GM18867 (cell line): ENCODE data around the gene SLC43A1.

Experiments used
- ATAC-seq: cut with Tn5 transposase; IDR thresholded peaks from one replicate; pipeline ENCODE4 v1.9.1; 2021; ENCODE audit warnings: mild to moderate bottlenecking, moderate library complexity; ENCODE audit not compliant: unreplicated experiment

Gene SLC43A1

DNA sequence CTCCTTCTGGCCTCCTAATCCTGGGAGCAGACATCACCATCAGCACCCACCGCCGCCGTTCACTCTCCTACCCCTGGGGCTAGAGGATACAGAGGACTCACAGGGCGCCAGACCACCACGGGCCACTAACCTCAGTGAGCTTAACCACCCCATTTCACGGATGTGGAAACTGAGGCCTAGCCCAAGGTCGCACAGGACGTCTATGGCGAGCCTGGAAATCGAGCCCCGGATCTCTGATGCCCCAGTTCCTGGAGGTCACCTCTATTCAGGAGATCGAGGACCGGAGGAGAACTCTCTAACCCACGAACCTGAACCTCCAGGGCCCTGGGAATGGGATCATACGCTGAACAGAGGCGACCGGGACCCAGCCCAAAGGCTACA lies 14.7 kb upstream of the SLC43A1 start:
- no peak for ATAC-seq

DNA sequence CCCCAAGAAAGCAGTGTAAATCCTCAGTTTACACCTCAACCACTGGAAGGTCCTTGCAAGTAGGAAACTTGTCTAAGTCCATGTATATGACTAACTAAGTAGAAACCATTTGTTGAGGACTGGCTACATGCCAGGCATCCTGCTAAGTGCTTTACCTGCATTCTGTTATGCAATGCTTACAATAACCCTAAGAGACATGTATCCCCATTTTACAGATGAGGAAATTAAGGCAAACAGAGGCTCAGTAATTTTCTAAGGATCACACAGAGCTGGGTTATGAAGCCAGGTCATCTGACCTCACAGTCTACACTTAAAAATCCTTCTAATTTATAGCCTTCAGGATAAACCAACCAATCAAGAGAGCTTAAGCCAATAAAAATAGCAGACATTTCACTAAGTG lies 13.5 kb upstream of the SLC43A1 start:
- ATAC-seq = no peak

GRCh38 chr11:57527056-57527631 lies 11.6 kb upstream of the SLC43A1 start:
- ATAC-seq = no peak

DNA sequence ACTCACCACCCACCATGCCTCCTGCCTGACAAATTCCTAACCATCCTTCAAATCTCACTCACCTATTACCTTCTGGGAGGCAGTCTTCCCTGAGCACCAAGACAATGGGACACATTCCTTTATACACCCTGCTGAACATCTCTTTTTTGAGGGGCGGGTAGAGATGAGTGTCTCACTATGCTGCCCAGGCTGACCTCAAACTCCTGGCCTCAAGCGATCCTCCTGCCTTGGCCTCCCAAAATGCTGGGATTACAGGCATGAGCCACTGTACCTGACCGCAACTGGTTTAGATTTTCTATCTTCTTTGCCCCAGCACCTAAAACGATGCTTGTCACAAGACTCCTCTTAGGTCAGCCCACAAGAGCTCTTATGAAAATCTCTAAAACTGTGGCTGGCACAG lies 7.9 kb upstream of the SLC43A1 start:
- no peak for ATAC-seq

- no peak for ATAC-seq
Measured at GRCh38 chr11:57521116-57521515, 5.6 kb upstream of the SLC43A1 start.

DNA sequence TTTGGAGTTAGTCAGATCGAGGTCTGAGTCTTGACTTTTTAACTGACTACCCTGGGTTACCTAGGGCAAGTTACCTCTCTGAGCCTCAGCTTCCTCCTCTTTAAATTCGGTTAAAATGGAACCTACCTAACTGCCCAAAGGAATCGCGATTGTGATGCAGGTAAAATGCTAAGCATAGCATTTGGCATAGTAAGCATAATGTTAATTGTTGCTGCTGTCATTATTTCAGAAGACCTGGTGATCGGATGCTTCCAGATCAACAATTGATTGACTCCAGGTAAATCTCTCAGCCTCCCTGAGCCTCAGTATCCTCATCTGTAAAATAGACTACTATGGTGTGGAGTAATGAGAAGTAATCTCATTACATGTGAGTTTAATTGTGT lies 550 bp upstream of the SLC43A1 start:
- ATAC-seq = no peak

DNA sequence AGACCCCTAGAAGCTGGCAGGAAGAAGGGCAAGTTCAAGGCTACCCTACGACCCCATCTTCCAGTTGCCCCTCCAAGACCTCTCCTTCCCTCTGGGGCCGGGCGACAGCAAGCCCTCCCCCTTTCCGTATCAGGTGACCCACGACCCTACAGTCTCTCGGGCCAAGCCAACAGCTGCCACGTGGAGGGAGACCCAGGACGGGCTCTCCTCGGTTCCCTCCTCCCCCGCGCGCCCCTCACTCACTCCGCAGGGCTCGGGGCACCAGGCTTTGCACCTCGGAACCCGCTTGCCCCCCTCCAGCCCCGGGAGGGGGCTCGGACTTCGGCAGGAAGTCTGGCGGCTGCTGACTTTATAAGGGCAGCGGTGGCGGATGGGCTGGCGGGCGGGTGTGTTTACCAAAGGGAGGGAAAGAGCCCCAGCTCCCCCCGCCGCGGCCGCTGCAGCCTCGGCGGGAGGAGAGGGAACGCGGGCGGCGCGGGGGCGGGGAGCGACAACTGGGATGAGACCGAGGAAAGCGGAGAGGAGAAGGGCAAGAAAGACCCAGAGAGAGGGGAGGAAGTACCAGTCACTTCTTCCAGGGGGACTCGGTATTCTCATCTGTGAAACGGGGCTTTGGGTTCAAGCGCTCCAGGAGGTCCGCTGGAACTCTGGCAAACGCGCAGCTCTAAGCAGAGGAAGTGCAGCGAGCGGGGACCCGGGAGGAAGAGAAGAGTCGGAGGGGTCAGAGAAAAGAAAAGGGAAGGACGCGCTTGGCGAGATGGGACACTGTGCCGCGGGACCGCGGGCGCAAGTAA lies 767 bp downstream of the SLC43A1 start:
- peak; percentile 39 for ATAC-seq

DNA sequence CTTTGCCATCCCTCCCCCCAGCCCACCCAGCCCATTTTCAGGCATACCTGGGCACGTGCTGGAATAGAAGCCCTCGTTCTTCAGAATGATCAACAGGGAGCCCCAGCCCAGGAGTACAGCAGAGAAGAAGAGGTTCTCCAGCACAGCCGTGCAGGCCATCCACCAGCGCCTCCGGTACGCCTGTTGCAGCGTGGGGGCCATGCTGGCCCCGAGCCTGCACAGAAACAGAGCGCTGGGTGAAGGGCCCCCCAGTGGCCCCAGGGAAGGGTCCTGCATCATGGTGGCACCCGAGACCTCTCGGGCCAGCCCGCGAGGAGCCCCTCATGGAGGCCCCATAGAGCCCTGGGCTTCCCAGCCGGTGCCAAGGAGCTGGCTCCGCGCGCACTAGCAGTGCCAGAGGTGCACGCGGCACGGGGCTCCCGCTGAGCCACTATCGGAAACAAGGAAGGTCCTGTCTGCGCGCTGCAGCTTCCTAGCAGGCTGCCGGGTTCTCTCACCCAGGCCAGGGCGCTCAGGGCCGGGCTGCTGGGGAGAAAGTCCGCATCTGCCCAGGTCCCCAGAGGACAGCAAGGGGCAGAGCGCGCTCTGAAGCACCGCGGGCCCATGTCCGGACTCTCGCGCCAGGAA lies 1.5 kb downstream of the SLC43A1 start:
- ATAC-seq = peak; percentile 37

DNA sequence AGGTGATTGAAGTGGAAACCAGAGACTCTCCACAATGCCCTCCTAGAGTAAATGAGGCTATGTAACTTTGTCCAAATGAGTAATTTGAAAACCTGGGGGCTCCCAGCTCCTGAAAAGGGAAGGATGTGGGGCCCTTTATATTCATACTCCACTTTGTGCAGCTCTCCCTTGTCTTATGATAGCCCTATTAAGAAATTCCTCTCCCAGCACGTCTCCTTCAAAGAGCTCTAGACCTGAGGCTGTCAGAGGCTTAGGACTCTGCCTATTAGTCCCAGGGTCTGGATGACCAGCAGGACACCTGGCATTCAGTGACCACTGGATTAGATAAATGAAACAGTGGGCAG lies 2.1 kb downstream of the SLC43A1 start:
- ATAC-seq = no peak

DNA sequence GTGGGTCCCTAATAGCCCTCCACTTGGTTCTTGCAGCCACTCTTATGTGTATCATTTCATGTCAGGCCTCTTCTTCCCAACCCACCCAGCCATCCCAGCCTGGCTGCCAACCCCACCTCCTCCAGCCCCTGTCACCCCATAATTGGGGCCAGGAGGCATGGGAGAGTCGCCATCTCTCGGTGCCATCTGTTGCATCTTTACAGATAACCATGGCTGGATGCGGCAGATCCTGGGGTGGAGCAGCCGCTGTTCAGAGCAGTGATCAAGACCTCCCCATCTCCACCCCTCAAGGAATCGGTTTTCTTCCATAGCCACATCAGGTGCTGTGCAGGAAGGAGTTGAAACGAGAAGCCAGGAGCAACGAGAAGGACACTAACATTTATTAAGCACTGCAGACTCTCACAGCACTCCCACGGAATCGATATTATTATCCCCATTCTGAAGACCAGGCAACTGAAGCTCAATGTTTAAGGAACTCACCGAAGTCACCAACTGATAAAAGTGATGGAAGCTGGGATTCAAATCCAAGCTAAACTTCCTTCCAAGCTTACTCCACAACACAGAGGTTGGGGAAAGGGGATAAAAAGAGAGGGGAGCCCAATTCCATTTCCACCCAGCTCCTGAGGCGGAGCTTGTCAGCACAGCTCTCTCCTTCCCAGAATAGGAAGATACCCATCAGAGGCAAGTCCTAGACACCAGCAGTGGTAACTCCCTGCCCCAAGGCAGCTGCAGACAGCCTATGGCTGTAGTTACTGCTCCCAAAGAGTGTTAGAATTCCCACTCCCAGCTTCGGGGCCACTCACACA lies 2.7 kb downstream of the SLC43A1 start:
- ATAC-seq = no peak

DNA sequence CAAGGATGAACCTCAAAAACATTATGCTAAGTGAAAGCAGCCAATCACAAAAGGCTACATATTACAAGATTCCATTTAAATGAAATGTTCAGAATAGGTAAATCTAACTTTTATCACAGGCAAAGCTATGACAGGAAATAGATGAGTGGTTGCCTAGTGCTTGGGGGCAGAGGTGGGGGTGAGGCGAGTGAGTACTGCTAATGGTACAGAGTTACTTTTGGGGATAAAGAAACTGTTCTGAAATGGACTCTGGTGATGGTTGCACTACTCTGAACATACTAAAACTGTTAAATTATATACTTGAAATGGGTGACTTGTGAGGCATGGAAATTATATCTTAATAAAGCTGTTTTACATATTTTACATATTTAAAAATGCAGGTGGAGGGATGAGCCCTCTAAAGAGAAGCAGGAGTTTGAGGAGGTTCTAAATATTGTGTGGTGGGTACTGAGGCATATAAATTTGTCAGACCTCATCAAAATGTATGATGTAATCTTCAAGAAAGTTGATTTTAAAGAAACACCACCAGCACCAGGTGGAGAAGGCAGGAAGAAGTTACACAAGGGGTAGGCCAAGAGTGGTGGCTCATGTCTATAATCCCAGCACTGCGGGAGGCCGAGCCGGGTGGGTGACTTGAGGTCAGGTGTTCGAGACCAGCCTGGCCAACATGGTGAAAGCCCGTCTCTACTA lies 3.6 kb downstream of the SLC43A1 start:
- ATAC-seq = no peak

DNA sequence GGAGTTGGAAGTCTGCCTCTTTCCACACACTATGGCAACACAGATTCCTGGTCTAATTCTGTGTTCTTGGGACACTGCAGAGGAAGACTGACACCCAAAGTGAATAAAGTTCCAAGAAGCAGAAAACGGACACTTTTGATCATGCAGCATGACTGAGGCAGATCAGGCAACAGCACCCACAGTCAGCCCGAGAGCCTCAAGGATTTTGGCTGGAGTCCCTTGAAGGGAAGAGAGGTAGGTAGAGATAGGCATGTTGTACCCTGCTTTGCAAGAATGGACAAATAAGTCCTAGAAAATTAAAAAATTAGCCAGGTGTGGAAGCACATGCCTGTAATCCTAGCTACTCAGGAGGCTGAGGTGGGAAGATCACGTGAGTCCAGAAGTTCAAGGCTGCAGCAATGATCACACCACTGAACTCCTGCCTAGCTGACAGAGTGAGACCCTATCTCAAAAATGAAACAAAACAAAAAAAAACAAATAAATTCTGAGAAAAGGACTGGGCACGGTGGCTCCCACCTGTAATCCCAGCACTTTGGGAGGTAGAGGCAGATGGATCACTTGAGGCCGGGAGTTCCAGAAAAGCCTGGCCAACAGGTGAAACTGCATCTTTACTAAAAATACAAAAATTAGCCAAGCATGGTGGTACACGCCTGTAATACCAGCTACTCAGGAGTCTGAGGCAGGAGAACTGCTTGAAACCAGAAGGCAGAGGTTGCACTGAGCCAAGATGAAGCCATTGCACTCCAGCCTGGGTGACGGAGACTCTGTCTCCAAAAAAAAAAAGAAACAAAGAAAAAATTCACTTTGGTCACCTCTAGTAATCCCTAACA lies 6.9 kb downstream of the SLC43A1 start:
- no peak for ATAC-seq

- no peak for ATAC-seq
Measured at GRCh38 chr11:57506522-57506921, 9.0 kb downstream of the SLC43A1 start.

- ATAC-seq = no peak
Measured at GRCh38 chr11:57504511-57504910, 11.0 kb downstream of the SLC43A1 start.

GRCh38 chr11:57502870-57503269 lies 12.6 kb downstream of the SLC43A1 start:
- ATAC-seq = no peak

- no peak for ATAC-seq
Measured at GRCh38 chr11:57502376-57502775, 13.1 kb downstream of the SLC43A1 start.

GRCh38 chr11:57501953-57502352 lies 13.5 kb downstream of the SLC43A1 start:
- no peak for ATAC-seq

- ATAC-seq = no peak
Measured at GRCh38 chr11:57500926-57501325, 14.6 kb downstream of the SLC43A1 start.

DNA sequence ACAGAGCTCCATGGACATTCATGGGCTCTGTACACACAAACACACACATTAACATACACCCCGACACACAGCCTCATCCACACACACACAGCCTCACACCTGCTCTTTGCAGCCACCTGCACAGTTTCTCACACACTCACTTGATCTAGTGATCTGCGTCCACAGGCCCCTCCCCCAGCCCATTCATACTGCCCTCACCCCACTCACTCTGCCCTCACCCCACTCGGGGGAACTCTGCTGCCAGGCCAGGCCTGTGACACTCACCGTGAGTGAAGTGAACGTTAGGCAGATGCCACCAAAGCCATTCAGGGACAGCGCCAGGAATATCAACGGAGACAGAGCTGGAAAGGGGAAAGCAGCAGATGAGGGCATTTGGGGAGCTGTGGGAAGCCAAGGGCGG lies 15.0 kb downstream of the SLC43A1 start:
- no peak for ATAC-seq

DNA sequence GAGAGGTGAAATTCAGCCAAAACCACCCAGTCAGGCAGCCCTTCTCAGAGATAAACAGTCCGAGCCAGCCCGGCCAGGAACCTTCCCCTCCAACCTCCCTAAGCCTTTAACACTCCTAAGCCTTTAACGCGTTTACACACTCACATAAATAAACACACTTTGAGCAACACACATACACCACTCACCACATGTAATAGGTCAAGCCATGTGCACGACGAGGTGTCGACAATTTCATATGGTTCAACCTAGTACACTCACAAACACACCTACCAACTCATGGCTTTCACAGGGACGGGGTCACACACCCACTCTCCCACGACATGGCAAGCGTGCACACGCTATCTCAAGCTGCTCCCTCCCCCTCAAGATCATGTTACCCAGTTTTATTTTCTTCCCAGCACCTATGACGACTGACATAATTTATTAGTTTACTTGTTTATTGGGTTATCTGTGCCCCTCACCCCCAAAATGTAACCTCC lies 15.5 kb downstream of the SLC43A1 start:
- ATAC-seq = no peak
